SIG-M5 treated with dmso at 0.1 percent for 504 hours (cell line): ENCODE data around the gene PCGF5.
A peak's percentile ranks its signal among the peaks of the same experiment; 100 is the strongest.
"Not testable (repeated sequence)": the region's sequence is repeated elsewhere in the genome, so short reads cannot be mapped to it uniquely, and the experiment has no call there.

Experiments
- DNase-seq: peaks from one replicate; lab custom pipeline; 2025; ENCODE audit not compliant: unreplicated experiment; lab: John Stamatoyannopoulos, UW

Gene PCGF5

DNA sequence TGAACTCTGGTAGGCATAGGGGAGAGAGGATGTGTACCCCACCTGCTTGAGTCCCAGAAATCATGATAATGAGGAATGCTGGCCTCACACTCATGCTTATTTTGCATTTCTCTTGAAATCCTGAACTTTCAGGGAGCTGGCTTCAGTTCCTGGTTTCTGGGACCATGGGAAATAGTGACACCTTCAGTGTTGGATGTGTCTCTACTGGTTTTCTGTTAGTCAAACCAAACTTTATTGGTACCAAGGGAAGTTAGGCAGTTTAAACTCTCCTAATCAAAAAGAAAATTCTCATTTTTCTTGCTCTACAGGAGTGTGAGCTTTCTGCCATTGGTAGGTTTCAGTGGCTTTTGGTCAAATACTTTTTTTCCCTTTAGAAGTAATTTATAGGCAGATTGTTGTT, 11.8 kb upstream of the PCGF5 start:
- DNase-seq: no peak

DNA sequence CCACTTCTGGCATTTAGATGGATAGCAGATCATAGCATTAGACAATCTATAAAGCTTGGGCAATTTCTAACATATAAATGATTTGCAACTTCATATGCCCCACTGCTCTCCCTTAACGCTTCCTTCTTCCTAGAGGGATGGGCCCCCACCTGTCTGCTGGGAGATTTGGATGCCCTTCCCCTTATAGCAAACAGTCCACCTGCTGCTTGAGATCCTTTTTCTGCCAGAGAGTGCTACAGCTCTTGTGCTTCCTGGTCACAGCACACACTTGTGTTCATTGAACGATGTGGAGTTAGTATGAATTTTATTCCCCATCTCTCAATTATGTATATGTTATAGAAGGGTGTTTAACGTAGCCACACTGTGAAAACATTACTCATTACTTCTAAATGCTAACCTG, 10.4 kb upstream of the PCGF5 start:
- no peak for DNase-seq

DNA sequence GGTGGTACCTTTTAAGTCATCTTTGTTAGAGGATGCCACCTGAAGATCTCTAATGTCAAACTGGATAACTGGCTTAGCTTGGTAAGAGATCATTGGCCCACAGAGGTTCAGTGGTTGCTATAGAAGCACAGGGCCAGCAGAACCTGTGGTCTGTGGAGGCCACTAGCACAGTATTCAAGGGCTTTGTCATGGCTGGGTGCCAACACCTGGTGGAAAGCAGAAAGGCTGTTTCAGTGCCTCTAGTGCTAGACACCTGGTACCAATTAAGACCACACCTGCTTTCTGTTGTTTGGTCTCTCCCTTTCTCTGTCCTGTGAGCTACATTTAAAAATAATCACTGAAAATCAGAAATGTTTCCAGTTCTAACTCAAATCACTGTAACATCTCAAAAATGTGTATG, 10.0 kb upstream of the PCGF5 start:
- no peak for DNase-seq

DNA sequence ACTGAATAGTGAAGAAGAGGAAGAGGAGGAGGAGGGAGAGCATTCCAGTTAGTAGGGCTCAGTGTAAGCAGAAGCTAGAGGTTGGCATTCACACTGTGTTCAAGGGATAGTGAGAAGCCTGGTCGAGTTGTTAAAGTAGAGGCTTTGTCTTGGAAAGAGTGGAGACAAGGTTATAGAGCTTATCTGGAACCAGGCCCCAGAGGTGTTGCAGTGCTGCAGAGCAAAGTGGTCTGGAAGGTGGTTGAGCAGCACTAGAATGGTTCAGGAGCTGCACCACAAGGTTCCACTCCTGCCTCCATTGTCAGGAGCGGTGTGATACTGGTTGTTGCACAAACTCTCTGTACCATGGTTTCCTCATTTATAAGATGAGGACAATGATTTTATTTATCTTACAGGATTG, 8.8 kb upstream of the PCGF5 start:
- DNase-seq: no peak

DNA sequence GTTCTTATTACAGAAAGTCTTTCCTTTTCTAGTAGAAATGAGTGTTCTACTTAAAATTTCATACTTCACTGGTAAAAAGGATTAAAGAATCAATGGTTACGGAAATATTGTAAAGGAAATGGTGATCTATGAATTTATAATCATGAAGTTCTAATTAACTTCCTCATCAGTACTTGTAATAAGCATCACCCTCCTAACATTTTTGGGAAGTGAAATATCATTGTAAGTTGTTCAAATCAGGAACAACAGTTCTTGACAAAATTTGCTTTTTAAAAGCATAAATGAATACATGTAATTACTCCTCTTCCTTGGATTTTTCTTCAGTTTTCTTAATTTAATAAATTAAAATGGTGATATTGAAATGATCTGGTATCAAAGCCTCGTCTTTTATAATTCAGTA, 5.6 kb upstream of the PCGF5 start:
- no peak for DNase-seq

DNA sequence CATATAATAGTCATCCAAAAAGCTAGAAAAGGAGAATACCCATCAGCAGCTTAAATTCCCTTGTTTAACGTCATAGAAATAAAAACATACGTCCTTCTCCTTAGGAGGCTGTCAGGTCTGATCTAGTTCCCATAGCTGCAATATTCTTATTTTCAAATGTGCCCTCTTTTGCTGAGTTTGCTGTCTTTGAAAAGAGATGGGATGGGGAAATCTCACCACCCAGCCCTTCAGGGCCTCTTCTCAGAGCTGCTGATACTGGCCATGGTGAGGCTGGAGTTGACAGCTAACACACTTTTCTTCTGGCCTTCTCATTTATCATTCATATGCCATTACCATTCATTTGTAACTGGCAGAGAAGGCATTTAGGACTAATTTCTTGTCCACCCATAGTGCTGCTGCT, 5.1 kb upstream of the PCGF5 start:
- DNase-seq: no peak

DNA sequence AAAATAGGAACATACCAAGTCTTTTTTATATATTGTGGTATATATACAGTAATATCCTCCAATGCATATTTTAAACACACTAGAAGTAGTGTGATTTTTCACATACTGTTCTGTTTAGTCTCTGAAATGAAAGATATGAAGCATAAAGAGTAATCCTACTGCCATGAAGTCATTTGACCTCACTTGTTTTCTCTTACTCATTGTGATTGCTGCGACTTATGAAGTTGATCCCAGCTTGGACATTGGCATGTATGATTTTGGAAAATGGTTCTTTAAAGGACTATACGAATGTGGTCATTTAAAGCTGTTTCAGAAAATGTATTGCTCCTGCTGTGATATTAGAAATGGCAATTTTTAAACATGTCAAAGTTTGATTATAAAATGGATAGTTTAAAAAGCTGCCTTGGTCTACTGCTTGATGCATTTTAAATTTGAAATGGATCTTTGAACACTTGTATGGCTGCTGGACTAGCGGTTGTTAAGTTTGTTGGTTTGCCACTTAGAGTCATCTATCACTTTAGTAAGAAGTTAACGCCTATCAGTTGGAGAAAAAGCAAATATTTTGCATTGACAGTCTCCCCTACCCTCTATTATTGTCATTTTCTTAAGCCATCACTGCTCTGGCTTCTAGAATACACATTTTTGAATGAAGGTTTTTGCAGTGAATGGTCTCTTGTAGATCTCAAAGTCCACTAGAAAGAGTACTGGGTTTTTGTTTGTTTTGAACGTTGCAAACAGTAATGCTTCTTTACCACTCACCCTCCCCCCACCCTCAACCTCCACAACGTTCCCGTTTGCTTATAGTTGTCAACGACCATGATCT, 881 bp upstream of the PCGF5 start:
- no peak for DNase-seq

DNA sequence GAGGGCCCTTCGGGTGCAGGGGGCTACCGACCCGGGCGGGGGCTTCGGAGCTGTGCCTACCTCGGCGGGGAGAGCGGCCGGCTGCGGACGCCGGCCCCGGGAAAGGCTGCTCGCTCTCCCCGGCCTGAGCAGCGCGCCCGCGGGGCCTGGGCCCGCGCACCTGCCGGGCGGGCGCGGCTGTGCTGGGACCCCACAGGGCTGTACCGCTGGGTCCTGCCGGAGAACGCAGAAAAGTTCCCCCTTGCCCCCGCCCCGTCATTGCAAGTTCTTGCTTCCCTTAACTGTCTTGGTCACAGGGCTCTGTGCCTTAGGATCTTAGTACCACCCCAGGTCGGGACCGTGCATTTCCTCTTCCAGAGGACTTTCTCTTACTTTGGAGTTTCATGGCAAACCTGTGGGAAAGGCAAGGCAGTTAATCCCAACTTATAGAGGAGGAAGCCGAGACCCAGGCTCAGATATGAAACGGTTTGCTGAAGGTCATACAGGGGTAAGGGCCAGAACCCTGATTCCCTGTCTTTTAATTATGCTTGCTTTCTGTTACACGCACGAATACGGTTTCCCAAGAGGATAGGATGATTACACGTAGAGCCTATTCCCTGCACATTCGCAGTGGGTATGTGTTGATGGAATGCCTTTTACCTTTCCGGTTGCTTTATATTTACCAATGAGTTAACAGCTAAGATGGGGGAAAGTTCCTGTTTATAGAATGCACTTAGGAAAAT, 652 bp downstream of the PCGF5 start:
- DNase-seq: peak; percentile 23

DNA sequence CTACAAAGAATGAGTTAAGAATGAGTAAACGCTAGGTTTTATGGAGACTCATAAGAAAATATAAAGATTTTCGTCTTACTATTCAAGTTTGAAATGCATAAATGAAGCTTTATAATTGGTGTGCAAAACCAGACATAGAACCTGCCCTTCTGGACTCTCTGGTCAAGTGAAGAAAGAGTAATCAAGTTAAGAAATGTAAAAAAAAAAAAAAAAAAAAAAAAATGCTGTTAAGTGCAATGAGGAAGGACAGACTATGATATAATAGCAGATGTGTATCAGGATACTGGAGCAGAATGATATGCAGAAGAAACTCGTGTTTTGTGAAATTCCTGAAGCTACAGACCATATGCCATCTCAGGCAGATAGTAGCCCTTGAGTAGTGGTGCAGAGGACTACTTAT, 5.6 kb downstream of the PCGF5 start:
- DNase-seq: no peak

DNA sequence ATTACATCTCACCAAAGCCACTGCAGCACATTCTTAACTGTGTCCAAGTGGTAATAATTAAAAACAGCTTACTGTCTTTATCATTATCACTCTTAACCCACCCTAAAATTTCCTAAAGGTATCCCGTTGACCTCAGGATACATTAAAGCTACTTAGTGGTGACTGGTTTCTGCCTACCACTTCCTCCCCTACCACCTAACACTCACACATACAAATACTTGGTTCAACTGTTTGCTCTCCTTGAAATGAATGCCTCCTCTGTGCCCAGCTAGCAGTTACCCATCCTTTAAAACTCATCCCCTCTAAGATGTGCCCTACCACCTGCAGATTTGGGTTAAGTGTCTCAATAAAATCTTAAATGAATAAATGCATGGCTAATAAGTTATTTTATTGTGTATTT, 7.1 kb downstream of the PCGF5 start:
- no peak for DNase-seq

DNA sequence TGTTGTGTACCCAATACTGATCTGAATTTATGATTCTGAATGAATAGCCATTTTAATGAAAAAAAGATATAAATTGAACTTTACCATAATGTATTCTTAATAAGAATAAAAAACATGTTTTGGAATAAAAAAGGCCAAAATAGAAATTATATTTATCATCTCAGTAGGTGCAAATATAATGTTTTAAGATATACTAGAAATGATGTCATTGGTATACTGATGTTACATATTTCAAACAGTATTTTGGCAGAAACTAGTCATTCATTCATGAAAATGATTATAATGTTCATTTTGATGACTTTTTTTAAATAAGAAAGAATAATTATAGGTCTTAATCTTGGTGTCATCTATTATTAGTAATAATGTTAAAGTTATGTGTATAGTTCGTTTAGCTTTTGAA, 9.2 kb downstream of the PCGF5 start:
- DNase-seq: no peak

DNA sequence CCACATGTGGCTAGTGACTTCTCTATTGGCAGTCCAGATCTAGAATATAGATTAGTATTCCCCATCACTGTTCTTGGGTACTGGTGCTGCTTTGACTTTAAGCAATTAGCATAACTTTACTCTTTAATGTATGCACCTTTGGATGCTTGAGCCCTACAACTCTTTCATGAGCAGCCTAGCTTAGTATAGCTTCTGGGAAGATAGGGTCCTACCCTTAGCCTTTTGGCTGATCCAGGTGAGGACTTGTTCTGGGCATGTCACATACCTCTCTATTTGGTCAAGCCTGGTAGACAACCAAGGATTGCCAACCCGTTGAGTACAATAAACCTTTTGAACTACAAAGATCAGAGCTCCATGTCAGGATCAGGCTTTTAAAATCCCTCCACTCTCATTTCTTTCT, 17.7 kb downstream of the PCGF5 start:
- DNase-seq: no peak

DNA sequence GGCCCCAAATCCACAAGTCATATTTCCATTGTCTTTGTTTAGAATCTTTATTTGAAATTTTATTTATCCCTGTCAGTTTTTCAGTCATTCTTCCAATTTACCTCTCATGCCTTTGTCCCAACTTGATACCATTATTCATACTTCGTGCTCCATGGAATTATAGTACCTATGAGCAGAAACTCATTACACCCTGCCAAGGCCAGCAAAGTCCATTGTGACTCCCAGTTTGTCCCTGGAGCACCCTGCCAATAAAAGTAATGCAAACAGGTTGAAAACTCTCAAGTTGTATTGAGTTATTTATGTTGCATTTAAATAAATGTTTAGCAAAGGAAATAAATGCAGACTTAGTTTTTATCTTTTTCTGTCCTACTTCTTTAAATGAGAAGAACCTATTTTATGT, 19.3 kb downstream of the PCGF5 start:
- no peak for DNase-seq

DNA sequence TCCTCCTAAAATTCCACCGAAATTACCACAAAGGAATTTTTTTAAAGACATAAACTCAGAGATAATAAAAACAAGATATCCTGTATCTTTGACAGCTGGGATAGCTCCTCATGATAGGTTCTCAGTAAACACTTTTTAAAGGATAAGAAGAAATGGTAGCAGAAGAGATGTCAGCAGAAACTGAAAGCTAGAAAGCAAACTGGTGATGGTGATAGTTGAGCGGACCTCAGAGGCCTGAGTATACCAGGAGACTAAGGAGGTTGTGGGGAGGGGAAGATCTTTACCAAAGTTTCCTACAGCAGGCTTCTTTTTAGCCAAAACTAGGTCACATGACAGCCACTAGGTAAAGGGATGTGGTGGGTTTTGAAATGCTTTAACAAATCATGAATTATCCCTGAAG, 22.5 kb downstream of the PCGF5 start:
- DNase-seq: no peak

DNA sequence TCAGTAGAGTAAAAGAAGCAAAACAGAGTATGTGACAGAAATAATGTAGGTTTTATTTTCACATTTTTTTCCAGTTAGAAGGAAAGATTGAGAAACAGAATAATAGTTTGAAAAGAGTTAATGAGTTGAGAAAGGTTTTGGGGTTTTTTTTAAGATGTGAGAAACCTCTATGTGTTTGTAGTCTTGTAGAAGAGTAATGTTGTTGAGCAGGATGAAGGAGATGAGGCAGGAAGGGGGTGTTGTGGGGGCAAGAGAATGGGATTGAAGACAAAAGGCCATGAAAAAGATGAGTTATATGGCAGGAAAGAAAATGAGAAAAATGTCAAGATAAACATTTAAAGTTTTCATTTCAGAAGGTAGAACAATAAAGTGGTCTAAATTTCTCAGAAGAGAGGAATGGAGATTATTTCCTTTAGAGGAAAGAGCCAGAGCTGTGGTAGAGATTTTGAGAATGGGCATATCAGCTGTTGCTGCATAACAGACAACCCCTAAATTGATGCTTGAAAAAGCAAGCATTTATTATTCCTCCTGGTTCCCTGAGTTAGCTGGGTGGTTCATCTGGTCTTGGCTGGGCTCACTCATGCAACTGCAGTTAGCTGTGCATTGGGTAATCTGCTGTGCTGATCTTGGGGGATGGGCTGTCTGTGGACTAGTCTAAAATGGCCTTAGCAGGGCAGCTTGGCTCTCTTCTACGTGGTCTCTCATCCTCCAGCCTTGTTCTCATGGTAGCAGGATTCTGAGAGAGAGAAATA, 27.1 kb downstream of the PCGF5 start:
- DNase-seq: no peak

DNA sequence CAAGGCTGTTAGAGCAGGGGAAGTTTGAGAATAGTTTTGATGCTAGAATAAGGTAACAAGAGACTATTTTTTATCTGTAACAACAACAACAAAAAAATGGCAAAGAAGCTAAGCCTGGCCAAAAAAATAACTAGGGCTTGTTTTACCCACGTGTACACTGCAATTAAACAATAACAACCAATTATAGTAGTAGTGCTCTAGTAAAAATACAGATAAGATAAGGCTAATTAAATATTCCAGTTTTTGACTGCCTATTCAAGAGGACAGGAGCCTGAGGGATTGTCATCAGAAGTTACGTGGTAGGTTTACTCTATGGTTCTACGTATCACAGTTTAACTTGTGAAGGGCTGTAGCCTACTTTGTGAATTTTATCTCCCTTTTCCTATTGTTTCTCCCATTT, 29.2 kb downstream of the PCGF5 start:
- no peak for DNase-seq

DNA sequence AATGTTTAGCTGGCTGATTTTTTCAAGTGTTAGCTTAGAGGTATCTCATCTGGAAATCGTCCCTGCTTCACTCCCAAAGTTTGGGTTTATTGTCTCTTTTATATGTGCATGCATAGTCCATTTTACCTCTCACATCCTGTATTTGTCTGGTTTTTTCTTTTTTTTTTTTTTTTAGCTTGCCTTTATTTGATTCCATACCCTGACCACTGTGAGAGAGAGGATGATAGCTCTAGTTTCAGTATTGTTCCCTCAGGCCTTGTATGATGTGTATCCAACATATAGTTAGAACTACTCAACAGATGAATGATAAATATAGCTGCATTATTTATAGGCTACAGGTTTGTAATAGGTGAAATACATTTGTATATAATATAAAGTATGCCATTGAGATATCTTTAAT, 29.9 kb downstream of the PCGF5 start:
- DNase-seq: no peak

DNA sequence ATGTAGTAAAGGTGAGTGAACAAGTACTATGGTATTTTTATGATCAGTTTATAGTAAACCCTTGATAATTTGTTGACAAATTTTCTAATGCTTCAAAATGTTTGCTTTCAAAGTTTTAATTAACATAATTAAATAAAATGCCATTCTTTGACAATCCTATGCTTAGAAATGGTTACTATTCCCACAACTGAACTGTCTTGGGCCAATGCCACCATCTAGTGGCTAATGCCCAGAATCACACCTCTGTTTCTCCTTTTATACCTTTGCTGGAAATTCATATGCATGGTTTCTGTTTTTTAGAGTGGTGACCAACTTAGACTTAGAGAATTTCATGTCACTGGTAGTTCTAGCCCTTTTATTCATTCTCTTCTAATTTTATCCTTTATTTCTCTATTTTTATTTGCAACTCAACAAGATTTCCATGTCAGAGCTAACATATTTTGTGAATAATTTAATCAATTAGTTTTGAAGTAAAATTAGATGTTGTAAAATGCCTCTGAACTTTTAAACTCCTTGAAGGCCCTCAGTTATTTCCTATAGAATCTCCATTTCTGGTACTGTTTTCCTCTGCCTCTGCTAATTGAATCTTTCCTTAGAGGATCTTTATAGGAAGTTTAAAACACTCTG, 31.1 kb downstream of the PCGF5 start:
- peak; percentile 42 for DNase-seq

DNA sequence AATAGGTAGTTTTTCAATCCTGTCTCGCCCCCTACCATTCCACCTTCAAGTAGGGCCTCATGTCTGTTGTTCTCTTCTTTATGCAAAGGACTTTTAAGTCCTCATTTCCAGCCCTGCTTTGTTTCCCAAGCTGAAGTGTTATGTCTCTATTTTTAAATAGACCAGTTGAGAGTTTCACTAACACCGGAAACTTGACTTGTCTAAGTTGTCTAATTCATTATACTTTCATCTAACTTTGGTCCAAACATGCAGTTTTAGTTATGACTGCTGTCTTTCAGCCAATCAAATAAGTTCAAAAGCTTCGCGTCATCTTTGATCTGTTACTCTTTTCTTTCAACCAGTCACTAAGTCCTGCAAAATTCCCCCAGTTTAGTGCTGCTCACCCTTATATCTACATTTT, 32.8 kb downstream of the PCGF5 start:
- no peak for DNase-seq

DNA sequence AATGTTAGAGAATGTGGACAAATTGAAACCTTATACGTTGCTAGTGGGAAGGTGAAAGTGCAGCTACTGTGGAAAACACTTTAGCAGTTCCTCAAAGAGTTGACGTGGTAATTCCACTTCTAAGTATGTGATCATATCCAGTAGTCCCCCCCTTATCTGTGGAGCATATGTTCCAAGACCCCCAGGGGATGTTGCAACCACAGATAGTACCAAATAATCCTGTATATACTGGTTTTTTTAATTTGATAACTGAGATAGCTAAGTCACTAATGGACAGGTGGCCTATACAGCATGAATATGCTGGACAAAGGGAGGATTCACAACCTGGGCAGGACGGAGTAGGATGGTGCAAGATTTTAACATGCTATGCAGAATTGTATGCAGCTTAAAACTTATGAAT, 36.8 kb downstream of the PCGF5 start:
- DNase-seq: no peak

DNA sequence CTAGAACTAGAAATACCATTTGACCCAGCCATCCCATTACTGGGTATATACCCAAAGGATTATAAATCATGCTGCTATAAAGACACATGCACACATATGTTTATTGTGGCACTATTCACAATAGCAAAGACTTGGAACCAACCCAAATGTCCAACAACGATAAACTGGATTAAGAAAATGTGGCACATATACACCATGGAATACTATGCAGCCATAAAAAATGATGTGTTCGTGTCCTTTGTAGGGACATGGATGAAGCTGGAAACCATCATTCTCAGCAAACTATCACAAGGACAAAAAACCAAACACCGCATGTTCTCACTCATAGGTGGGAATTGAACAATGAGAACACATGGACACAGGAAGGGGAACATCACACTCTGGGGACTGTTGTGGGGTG, 40.0 kb downstream of the PCGF5 start:
- DNase-seq: not testable (repeated sequence)

DNA sequence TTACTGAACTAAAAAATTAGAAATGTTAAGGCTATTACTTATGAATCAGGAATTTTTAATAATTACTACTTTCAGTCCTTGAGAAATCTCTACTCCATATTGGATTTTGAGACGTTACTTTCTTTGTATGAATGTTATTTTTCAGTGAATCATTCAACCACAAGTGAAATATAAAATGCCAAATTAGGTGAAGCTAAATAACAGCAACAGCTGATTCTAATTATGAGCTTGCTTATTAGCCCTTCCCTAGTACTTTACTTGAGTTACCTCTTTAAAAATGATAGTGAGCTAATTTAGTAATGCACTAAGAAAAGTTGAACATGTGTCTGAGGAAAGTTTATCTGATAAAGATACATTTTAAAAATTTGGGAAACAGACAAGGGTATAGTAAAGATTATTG, 51.4 kb downstream of the PCGF5 start:
- DNase-seq: no peak
